GM12891 (cell line): ENCODE data around the gene ACAD9.

ENCODE experiments used
- POLR2A ChIP-seq: IDR thresholded peaks from 2 replicates; pipeline ENCODE4 v1.6.1; 2011; ENCODE audit warnings: low read depth, low read length, control low read depth
- POLR2AphosphoS5 ChIP-seq: IDR thresholded peaks from 2 replicates; pipeline ENCODE4 v1.6.1; 2011; ENCODE audit warnings: low read depth, low read length, control low read depth
- POU2F2 ChIP-seq: IDR thresholded peaks from 2 replicates; pipeline ENCODE4 v1.6.1; 2011; ENCODE audit warnings: low read depth, mild to moderate bottlenecking, control low read depth, low read length, moderate library complexity
- TAF1 ChIP-seq: IDR thresholded peaks from 2 replicates; pipeline ENCODE4 v1.6.1; 2011; ENCODE audit warnings: low read depth, low read length, control low read depth

DNA sequence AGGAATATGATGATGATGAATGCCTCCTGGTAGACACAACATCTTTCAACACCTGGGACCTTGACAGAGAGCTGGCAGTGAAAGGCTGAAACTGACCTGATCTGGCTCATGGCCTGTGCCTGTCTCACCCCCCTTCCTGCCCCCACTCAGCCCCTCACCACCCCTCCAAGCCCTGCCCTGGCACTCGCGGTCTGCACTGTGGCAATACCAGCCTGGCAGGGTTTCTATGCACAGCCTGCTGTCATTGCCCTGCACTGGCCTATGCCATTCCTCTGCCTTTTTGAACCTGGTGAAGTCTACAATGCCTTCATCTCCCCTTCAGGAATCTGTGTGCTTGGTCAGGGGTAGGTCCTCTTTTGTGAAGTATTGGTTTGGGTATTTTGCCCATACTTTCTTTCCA lies 56.5 kb downstream of the ACAD9 start:
- TF ChIP-seq POLR2A = no peak
- no peak for TF ChIP-seq POLR2AphosphoS5
- TF ChIP-seq TAF1 = no peak
- no peak for TF ChIP-seq POU2F2
